OCI-LY7 (cell line): ENCODE measurements around the gene PDIA4.

Experiments
- CTCF ChIP-seq: fragments of 200-600 bp; sonication (generic); conservative IDR thresholded peaks from 2 replicates; pipeline ENCODE4 v1.5.1; 2014; ENCODE audit warnings: mild to moderate bottlenecking, antibody characterized with exemption, low read length, moderate library complexity, mixed read lengths
- EZH2phosphoT487 ChIP-seq: fragments of 200-600 bp; sonication (generic); IDR thresholded peaks from 2 replicates; pipeline ENCODE4 v1.6.1; 2018; ENCODE audit warnings: low read depth, borderline replicate concordance, mild to moderate bottlenecking, mixed run types, antibody characterized with exemption, low read length, moderate library complexity, mixed read lengths

- TF ChIP-seq CTCF: no peak
- no peak for TF ChIP-seq EZH2phosphoT487
Measured at GRCh38 chr7:148953676-148954075, 74.6 kb downstream of the PDIA4 start.
